DND-41 (cell line): ENCODE results near the gene UGCG.

Experiments
- ATAC-seq: fragments of 200-7000 bp; cut with Tn5 transposase; 3 replicates; pipeline ENCODE4 v1.9.1; 2021; ENCODE audit warnings: low read depth; ENCODE audit not compliant: insufficient read depth
- DNase-seq: peaks from one replicate; pipeline ENCODE4 v3.0.0-alpha.2; 2020
- H2AFZ ChIP-seq: 2 replicates; pipeline ENCODE4 v1.6.0; 2012; ENCODE audit warnings: low read depth, low read length
- H3K27ac ChIP-seq: 2 replicates; pipeline ENCODE4 v1.5.1; 2012; ENCODE audit warnings: low read length, inconsistent platforms
- H3K27me3 ChIP-seq: fragments of 200-600 bp; sonication (generic); 2 replicates; pipeline ENCODE4 v1.6.0; 2012; ENCODE audit warnings: low read length, mild to moderate bottlenecking, inconsistent platforms; ENCODE audit not compliant: insufficient read depth, poor library complexity
- H3K36me3 ChIP-seq: 2 replicates; pipeline ENCODE4 v1.5.1; 2012; ENCODE audit warnings: low read length, inconsistent platforms; ENCODE audit not compliant: insufficient read depth
- H3K4me1 ChIP-seq: 2 replicates; pipeline ENCODE4 v1.5.1; 2012; ENCODE audit warnings: mild to moderate bottlenecking, low read length; ENCODE audit not compliant: insufficient read depth
- H3K4me2 ChIP-seq: 2 replicates; pipeline ENCODE4 v1.6.0; 2012; ENCODE audit warnings: mild to moderate bottlenecking, moderate library complexity, low read length, inconsistent platforms; ENCODE audit not compliant: insufficient read depth
- H3K4me3 ChIP-seq, 2 experiments: fragments of 200-600 bp in 1 of 2; shearing (Covaris generic) in 1 of 2; 2 replicates each; pipeline ENCODE4 v1.5.1; 2012 to 2016; ENCODE audit warnings: inconsistent platforms in 2 of 2, low read length in 2 of 2, mild to moderate bottlenecking in 2 of 2, low read depth in 1 of 2, moderate library complexity in 1 of 2
- H3K79me2 ChIP-seq: 2 replicates; pipeline ENCODE4 v1.6.0; 2012; ENCODE audit warnings: low read length, inconsistent platforms; ENCODE audit not compliant: insufficient read depth
- H3K9ac ChIP-seq: 2 replicates; pipeline ENCODE4 v1.6.0; 2012; ENCODE audit warnings: low read depth, mild to moderate bottlenecking, inconsistent platforms, low read length, moderate library complexity
- H3K9me3 ChIP-seq: 2 replicates; pipeline ENCODE4 v1.5.1; 2012; ENCODE audit warnings: low read length, moderate library complexity, mild to moderate bottlenecking, inconsistent platforms; ENCODE audit not compliant: insufficient read depth, severe bottlenecking
- H4K20me1 ChIP-seq: 2 replicates; pipeline ENCODE4 v1.6.0; 2012; ENCODE audit warnings: low read length; ENCODE audit not compliant: insufficient read depth
- CTCF ChIP-seq: IDR thresholded peaks from 2 replicates; pipeline ENCODE4 v1.5.1; 2012; ENCODE audit warnings: borderline replicate concordance, low read length, moderate library complexity, mild to moderate bottlenecking; ENCODE audit not compliant: poor library complexity, severe bottlenecking; ENCODE audit errors: extremely low read depth
- EZH2 ChIP-seq: IDR thresholded peaks from 3 replicates; pipeline ENCODE4 v1.6.1; 2012; ENCODE audit warnings: borderline replicate concordance, low read depth, mild to moderate bottlenecking, moderate library complexity, low read length, inconsistent platforms; ENCODE audit not compliant: severe bottlenecking

The UGCG gene

GRCh38 chr9:111853450-111853827 lies 43.2 kb upstream of the UGCG start:
- TF ChIP-seq CTCF (no peak), EZH2 (no peak)
- H4K20me1 ChIP-seq: no peaks in the 10 kb centered on the region
- H3K27me3 ChIP-seq: no peaks in the 10 kb centered on the region
- H3K9me3 ChIP-seq: no peaks in the 10 kb centered on the region
- H3K9ac ChIP-seq: no peak overlapping the region
- H3K4me2 ChIP-seq: no peak overlapping the region
- H3K4me1 ChIP-seq: no peaks in the 10 kb centered on the region
- ATAC-seq: no peak
- H3K27ac ChIP-seq: no peak overlapping the region
- H3K36me3 ChIP-seq: no peaks in the 10 kb centered on the region
- no peak for DNase-seq
- no peaks in the 10 kb centered on the region for H3K79me2 ChIP-seq
- no peak overlapping the region for H3K4me3 ChIP-seq
- no peak overlapping the region for H2AFZ ChIP-seq

GRCh38 chr9:111854799-111855198 lies 41.8 kb upstream of the UGCG start:
- ATAC-seq: no peak
- no peaks in the 10 kb centered on the region for H4K20me1 ChIP-seq
- H3K27ac ChIP-seq: no peak overlapping the region
- no peak for DNase-seq
- no peaks in the 10 kb centered on the region for H3K36me3 ChIP-seq
- no peaks in the 10 kb centered on the region for H3K4me1 ChIP-seq
- H3K4me2 ChIP-seq: no peak overlapping the region
- H3K79me2 ChIP-seq: no peaks in the 10 kb centered on the region
- no peak overlapping the region for H3K9ac ChIP-seq
- TF ChIP-seq EZH2 (no peak), CTCF (no peak)
- no peaks in the 10 kb centered on the region for H3K9me3 ChIP-seq
- H2AFZ ChIP-seq: no peak overlapping the region
- H3K27me3 ChIP-seq: no peaks in the 10 kb centered on the region
- H3K4me3 ChIP-seq: no peak overlapping the region

GRCh38 chr9:111857555-111858211 lies 38.9 kb upstream of the UGCG start:
- TF ChIP-seq CTCF (no peak), EZH2 (no peak)
- DNase-seq (no peak), ATAC-seq (no peak)
- Histone ChIP-seq H3K4me2 (no peak overlapping the region), H3K4me1 (no peaks in the 10 kb centered on the region), H2AFZ (no peak overlapping the region), H3K27ac (no peak overlapping the region), H4K20me1 (no peaks in the 10 kb centered on the region), H3K36me3 (no peaks in the 10 kb centered on the region), H3K9ac (no peak overlapping the region), H3K4me3 (no peak overlapping the region), H3K27me3 (no peaks in the 10 kb centered on the region), H3K79me2 (no peaks in the 10 kb centered on the region), H3K9me3 (no peaks in the 10 kb centered on the region)

- H3K9me3 ChIP-seq: no peaks in the 10 kb centered on the region
- no peak overlapping the region for H3K27ac ChIP-seq
- H3K4me3 ChIP-seq: no peak overlapping the region
- DNase-seq: no peak
- no peak overlapping the region for H3K4me2 ChIP-seq
- H4K20me1 ChIP-seq: no peaks in the 10 kb centered on the region
- H3K27me3 ChIP-seq: no peaks in the 10 kb centered on the region
- TF ChIP-seq CTCF (no peak), EZH2 (no peak)
- ATAC-seq: no peak
- H2AFZ ChIP-seq: no peak overlapping the region
- H3K9ac ChIP-seq: no peak overlapping the region
- no peaks in the 10 kb centered on the region for H3K79me2 ChIP-seq
- H3K36me3 ChIP-seq: no peaks in the 10 kb centered on the region
- no peaks in the 10 kb centered on the region for H3K4me1 ChIP-seq
These were observed 36.2 kb upstream of the UGCG start for GRCh38 chr9:111860443-111860842.
